ENCODE results near the gene EVC. TPM values are rescaled to one million over a fixed set of nuclear protein-coding genes. Genes with fewer than 3 reads are reported as not detected.

EVC gene
- total and polyA plus RNA-seq, 2 donors (not counting 1 experiment from before 2014, with no cell fraction given) = 4.9 to 39.0 TPM

DNA sequence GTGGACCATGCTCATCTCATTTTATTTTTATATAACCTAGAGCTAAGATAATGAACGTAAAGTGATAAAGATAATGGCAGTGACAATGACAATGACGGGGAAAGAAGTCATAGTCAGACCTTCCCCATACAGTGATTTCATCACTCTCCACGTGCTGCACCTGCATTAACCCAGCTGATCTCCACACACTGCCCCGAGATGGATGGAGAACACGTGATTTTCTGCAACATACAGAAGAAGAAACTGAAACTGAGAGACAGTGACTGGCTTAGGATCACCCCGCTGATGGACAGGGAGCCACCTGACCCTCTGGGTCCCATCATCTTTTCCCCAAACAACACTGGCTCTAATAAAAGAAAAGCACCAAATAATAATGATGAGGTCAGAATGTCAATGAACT is 24.7 kb upstream of the EVC start:
- no peak for TF ChIP-seq EZH2 (IDR thresholded peaks at IDR 0.05; ENCODE audit: low read length, missing control alignments)
- TF ChIP-seq, protein P1, sequence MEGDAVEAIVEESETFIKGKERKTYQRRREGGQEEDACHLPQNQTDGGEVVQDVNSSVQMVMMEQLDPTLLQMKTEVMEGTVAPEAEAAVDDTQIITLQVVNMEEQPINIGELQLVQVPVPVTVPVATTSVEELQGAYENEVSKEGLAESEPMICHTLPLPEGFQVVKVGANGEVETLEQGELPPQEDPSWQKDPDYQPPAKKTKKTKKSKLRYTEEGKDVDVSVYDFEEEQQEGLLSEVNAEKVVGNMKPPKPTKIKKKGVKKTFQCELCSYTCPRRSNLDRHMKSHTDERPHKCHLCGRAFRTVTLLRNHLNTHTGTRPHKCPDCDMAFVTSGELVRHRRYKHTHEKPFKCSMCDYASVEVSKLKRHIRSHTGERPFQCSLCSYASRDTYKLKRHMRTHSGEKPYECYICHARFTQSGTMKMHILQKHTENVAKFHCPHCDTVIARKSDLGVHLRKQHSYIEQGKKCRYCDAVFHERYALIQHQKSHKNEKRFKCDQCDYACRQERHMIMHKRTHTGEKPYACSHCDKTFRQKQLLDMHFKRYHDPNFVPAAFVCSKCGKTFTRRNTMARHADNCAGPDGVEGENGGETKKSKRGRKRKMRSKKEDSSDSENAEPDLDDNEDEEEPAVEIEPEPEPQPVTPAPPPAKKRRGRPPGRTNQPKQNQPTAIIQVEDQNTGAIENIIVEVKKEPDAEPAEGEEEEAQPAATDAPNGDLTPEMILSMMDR (conservative IDR thresholded peaks at IDR 0.05 in 1 of 2, IDR thresholded peaks at IDR 0.05 in 1 of 2; ENCODE audit: low read depth in 1 of 2, low read length in 2 of 2) = no peak

DNA sequence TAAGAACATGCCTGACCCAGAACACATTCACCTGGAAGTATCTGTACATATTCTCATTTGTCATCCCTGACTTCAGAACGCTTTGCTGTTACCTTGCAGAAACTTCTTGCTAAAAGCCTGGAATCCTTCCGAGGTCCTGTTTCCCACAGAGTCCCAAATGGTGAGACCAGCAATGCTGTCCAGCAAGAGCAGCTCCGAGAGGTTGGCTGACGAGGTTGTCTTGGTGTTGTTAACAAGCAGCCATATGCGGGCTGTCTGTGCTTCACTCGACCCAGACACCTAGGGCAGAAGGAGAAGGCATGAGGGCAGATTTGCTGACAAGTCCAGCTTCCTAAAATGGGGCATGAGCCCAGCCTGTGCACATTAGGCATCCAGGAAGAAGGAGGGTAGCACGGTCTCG is 21.9 kb upstream of the EVC start:
- TF ChIP-seq EZH2 (IDR thresholded peaks at IDR 0.05; ENCODE audit: low read length, missing control alignments) = no peak
- TF ChIP-seq, protein P1 (conservative IDR thresholded peaks at IDR 0.05 in 1 of 2, IDR thresholded peaks at IDR 0.05 in 1 of 2; ENCODE audit: low read depth in 1 of 2, low read length in 2 of 2) = no peak
- Histone ChIP-seq H3K4me3 (replicated peaks in 1 of 4; ENCODE audit: control extremely low read depth in 1 of 4, insufficient read depth in 1 of 4, low read depth in 3 of 4, low read length in 4 of 4) (no peak overlapping the region), H3K4me1 (ENCODE audit: control insufficient read depth, extremely low read depth, insufficient read depth, low read length) (no peaks in the 10 kb centered on the region), H4K20me1 (ENCODE audit: control insufficient read depth, extremely low read depth, insufficient read depth, low read length) (no peaks in the 10 kb centered on the region), H3K27me3 (ENCODE audit: control insufficient read depth, insufficient read depth, low read length) (no peaks in the 10 kb centered on the region), H3K36me3 (ENCODE audit: control insufficient read depth, insufficient read depth, low read length) (peaks cover 13% of the 10 kb centered on the region), H2AFZ (ENCODE audit: low read length) (no peak overlapping the region), H3K27ac (ENCODE audit: insufficient read depth, low read length) (no peak overlapping the region), H3K9me3 (ENCODE audit: control insufficient read depth, insufficient read depth, low read depth, low read length) (no peaks in the 10 kb centered on the region), H3K9ac (ENCODE audit: insufficient read depth, low read length) (no peak overlapping the region), H3K79me2 (ENCODE audit: control insufficient read depth, insufficient read depth, low read length) (no peaks in the 10 kb centered on the region), H3K4me2 (ENCODE audit: extremely low read depth, insufficient read depth, low read length) (no peak overlapping the region)
- no peak for DNase-seq (ENCODE audit: low read depth in 2 of 2)

More for the DNA sequence above, 24.7 kb upstream of the EVC start:
- no peak overlapping the region for H2AFZ ChIP-seq (ENCODE audit: low read length)
- no peaks in the 10 kb centered on the region for H3K4me1 ChIP-seq (ENCODE audit: control insufficient read depth, extremely low read depth, insufficient read depth, low read length)
- no peaks in the 10 kb centered on the region for H3K79me2 ChIP-seq (ENCODE audit: control insufficient read depth, insufficient read depth, low read length)
- no peak overlapping the region for H3K9ac ChIP-seq (ENCODE audit: insufficient read depth, low read length)
- no peaks in the 10 kb centered on the region for H3K9me3 ChIP-seq (ENCODE audit: control insufficient read depth, insufficient read depth, low read depth, low read length)
- DNase-seq (ENCODE audit: low read depth in 2 of 2) = no peak
- H3K27me3 ChIP-seq (ENCODE audit: control insufficient read depth, insufficient read depth, low read length) = no peaks in the 10 kb centered on the region
- no peak overlapping the region for H3K27ac ChIP-seq (ENCODE audit: insufficient read depth, low read length)
- H4K20me1 ChIP-seq (ENCODE audit: control insufficient read depth, extremely low read depth, insufficient read depth, low read length) = no peaks in the 10 kb centered on the region
- no peak overlapping the region for H3K4me2 ChIP-seq (ENCODE audit: extremely low read depth, insufficient read depth, low read length)
- no peak overlapping the region for H3K4me3 ChIP-seq (replicated peaks in 1 of 4; ENCODE audit: control extremely low read depth in 1 of 4, insufficient read depth in 1 of 4, low read depth in 3 of 4, low read length in 4 of 4)
- peaks cover 13% of the 10 kb centered on the region for H3K36me3 ChIP-seq (ENCODE audit: control insufficient read depth, insufficient read depth, low read length)

DNA sequence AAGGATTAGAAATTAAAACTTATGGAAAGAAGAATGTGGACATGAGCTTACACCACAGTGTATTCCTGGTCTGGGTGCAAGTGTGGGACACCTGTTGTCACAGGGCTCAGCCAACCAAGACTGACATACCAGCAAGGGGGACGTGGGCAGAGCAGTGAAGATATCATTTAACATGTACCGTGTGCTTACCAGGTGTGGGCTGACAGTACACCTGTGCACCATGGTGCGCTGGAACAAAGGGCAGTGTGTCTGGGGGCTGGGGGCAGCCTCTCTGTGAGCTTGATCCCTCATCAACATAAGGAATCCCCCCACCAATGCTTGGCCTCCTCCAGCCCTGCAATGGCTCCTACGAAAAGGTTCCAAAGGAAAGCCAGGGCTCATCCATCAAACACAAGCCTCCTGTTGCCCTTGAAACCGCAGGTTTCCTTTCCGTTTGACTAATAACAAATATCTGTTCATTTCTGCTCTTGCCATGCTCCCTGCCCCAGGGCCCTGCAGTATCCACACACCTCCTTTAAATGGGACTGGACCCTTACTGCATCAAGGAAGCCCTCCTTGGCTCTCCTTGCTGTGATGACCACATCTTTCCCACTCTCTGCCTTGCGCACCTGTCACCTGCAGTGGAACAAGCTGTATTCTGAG is 19.4 kb upstream of the EVC start:
- H3K36me3 ChIP-seq (ENCODE audit: control insufficient read depth, insufficient read depth, low read length) = peaks cover 10% of the 10 kb centered on the region
- no peak overlapping the region for H3K4me2 ChIP-seq (ENCODE audit: extremely low read depth, insufficient read depth, low read length)
- H2AFZ ChIP-seq (ENCODE audit: low read length) = no peak overlapping the region
- no peaks in the 10 kb centered on the region for H4K20me1 ChIP-seq (ENCODE audit: control insufficient read depth, extremely low read depth, insufficient read depth, low read length)
- H3K9me3 ChIP-seq (ENCODE audit: control insufficient read depth, insufficient read depth, low read depth, low read length) = no peaks in the 10 kb centered on the region
- H3K27ac ChIP-seq (ENCODE audit: insufficient read depth, low read length) = no peak overlapping the region
- no peaks in the 10 kb centered on the region for H3K27me3 ChIP-seq (ENCODE audit: control insufficient read depth, insufficient read depth, low read length)
- no peaks in the 10 kb centered on the region for H3K4me1 ChIP-seq (ENCODE audit: control insufficient read depth, extremely low read depth, insufficient read depth, low read length)
- no peak overlapping the region for H3K4me3 ChIP-seq (replicated peaks in 1 of 4; ENCODE audit: control extremely low read depth in 1 of 4, insufficient read depth in 1 of 4, low read depth in 3 of 4, low read length in 4 of 4)
- DNase-seq (ENCODE audit: low read depth in 2 of 2) = no peak
- TF ChIP-seq, protein P1 (conservative IDR thresholded peaks at IDR 0.05 in 1 of 2, IDR thresholded peaks at IDR 0.05 in 1 of 2; ENCODE audit: low read depth in 1 of 2, low read length in 2 of 2) = no peak
- TF ChIP-seq EZH2 (IDR thresholded peaks at IDR 0.05; ENCODE audit: low read length, missing control alignments) = no peak
- H3K79me2 ChIP-seq (ENCODE audit: control insufficient read depth, insufficient read depth, low read length) = no peaks in the 10 kb centered on the region
- no peak overlapping the region for H3K9ac ChIP-seq (ENCODE audit: insufficient read depth, low read length)

All from fibroblast of lung (primary cell).